ENCODE results near the gene DOHH. TPM values are rescaled to one million over a fixed set of nuclear protein-coding genes. Genes with fewer than 3 reads are reported as not detected.

The DOHH gene
- total RNA-seq, 2 experiments from 2014 or later = 9.6 to 15.4 TPM

DNA sequence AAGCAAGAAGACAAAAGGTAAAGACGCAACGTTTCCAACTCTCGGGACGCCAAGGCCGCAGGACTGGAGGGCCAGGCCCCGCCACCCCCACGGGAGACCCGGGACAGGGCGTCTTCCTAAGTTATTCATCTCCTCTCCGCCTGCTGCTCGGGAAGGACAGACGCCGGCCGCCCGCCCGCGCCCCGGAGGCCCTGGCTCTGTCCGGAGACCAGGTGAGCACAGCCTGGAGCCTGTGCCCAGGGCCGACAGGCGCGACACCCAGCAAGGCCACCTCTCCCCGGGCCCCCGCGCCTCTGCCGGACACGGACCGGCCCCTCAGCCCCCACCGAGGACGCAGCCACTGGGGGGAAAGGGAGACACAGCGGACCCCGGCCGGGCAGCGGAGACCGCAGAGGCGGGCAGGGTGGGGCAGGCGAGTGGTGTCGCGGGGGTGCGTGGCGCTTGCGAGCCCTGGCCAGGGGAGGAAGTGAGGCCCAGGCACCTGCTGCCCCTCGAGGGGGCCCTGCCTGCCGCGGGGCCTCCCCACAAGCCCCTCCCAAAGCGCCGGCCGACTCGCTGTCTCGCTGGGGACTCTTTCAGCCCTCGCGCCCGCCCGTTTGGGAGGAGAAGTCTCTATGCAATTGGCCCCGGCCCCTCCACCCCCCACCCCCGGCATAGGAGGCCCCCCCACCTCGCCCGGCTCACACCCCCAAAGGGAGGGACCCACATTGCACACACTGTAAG lies 37.3 kb downstream of the DOHH start:
- Mint-ChIP-seq H3K9me3 (ENCODE audit: low read depth) (peaks cover 2% of the 10 kb centered on the region), H3K27me3 (no peaks in the 10 kb centered on the region), H3K27ac (no peak overlapping the region), H3K4me3 (no peak overlapping the region), H3K36me3 (ENCODE audit: low read depth) (peaks cover 8% of the 10 kb centered on the region), H3K4me1 (no peaks in the 10 kb centered on the region)
- intact Hi-C loops (cut with DNase I, micrococcal nuclease) = no loop called here
- ChIA-PET CTCF (no interaction called here), POLR2A (no interaction called here)
- ATAC-seq (no peak), DNase-seq (no peak)

DNA sequence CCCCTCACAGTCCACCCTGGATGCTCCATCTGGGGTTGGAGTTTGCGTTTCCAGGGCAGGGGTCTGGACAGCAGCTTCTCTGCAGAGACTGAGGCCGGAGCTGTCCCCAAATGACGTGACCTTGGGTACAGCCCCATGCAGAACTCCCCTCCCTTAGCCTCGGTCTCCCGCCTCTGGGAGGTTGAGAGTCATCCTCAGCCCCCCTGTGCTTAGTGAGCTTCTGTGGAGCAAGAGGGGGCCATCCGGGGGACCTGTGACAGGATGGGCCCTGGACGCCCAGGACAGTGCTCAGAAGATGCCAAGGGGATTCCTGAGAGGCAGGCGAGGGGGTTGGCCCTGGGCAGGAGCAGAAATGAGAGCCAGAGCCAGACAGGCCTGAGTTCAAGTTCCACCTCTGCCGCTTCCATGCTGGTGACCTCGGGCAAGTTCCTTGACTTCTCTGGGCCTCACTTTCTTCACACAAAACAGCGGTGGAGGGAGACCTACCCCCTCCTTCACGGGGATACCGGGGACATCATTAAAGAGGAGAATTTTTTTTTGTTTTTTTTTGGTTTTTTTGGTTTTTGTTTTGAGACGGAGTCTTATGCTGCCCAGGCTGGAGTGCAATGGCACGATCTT lies 40.4 kb downstream of the DOHH start:
- H3K4me3 Mint-ChIP-seq = no peak overlapping the region
- ATAC-seq = no peak
- peaks cover 5% of the 10 kb centered on the region for H3K36me3 Mint-ChIP-seq (ENCODE audit: low read depth)
- intact Hi-C loops (cut with DNase I, micrococcal nuclease) = no loop called here
- CTCF ChIA-PET = interaction anchor here (0.7 to 1.8 kb wide), 2 partner anchors 10 to 25 kb away, joined by 4 to 8 read pairs; no protein-coding TSS in a partner anchor
- H3K27ac Mint-ChIP-seq = no peak overlapping the region
- H3K4me1 Mint-ChIP-seq = no peaks in the 10 kb centered on the region
- POLR2A ChIA-PET = no interaction called here
- no peaks in the 10 kb centered on the region for H3K9me3 Mint-ChIP-seq (ENCODE audit: low read depth)
- no peak for DNase-seq
- H3K27me3 Mint-ChIP-seq = no peaks in the 10 kb centered on the region

GRCh38 chr19:3459089-3459881 lies 41.2 kb downstream of the DOHH start:
- intact Hi-C loops (cut with DNase I, micrococcal nuclease) = no loop called here
- peaks cover 5% of the 10 kb centered on the region for H3K36me3 Mint-ChIP-seq (ENCODE audit: low read depth)
- ATAC-seq = no peak
- H3K27ac Mint-ChIP-seq = no peak overlapping the region
- H3K4me1 Mint-ChIP-seq = no peaks in the 10 kb centered on the region
- POLR2A ChIA-PET = no interaction called here
- no peaks in the 10 kb centered on the region for H3K9me3 Mint-ChIP-seq (ENCODE audit: low read depth)
- H3K4me3 Mint-ChIP-seq = no peak overlapping the region
- no peaks in the 10 kb centered on the region for H3K27me3 Mint-ChIP-seq
- CTCF ChIA-PET = interaction anchor here (0.6 to 0.7 kb wide), 2 partner anchors 25 to 125 kb away, joined by 3 to 4 read pairs; no protein-coding TSS in a partner anchor
- DNase-seq = no peak

DNA sequence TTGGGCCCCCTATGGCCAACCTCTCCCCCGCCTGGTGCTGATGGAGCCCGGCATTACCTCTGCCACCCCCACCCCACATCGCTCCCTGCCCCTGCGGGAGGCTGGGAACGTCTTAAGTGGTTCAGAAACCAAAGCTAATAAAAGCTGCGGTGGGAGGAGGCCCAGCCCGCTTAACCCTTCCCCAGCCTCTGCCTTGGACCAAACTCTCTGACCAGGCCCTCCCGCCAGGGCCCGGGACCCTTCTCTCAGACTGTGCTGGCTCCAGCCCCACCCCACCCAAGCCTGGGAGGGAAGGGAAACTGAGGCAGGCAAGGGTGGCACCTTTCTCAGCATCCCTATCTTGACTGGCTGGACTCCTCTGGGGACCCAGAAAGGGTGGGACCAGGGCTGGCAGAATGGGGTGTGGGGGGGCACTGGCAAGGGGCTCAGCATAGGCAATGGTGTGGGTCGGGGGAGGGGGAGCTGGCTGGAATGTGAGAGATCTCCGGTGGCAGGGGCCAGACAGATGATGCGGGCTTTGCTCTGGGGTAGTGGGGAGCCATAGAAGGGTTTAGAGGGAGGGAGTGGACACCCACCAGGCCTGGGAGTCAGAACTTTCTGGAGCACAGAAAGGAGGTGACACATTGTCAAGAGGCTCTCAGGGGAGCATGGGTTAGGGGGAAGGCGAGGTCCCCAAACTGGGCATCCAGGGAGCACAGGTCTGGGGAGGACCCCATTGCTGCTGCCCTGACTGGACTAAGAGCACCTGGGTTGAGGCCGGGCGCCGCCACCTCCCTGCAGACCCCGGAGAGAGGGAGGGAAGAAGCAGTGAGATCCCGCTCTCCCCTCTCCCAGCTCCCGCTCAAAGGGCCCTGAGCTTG lies 42.0 kb downstream of the DOHH start:
- H3K27me3 Mint-ChIP-seq = no peaks in the 10 kb centered on the region
- ChIA-PET CTCF (no interaction called here), POLR2A (no interaction called here)
- H3K4me1 Mint-ChIP-seq = no peaks in the 10 kb centered on the region
- H3K4me3 Mint-ChIP-seq = no peak overlapping the region
- H3K27ac Mint-ChIP-seq = no peak overlapping the region
- H3K9me3 Mint-ChIP-seq (ENCODE audit: low read depth) = no peaks in the 10 kb centered on the region
- H3K36me3 Mint-ChIP-seq (ENCODE audit: low read depth) = peaks cover 5% of the 10 kb centered on the region
- intact Hi-C loops (cut with DNase I, micrococcal nuclease) = no loop called here
- no peak for ATAC-seq
- DNase-seq = no peak

DNA sequence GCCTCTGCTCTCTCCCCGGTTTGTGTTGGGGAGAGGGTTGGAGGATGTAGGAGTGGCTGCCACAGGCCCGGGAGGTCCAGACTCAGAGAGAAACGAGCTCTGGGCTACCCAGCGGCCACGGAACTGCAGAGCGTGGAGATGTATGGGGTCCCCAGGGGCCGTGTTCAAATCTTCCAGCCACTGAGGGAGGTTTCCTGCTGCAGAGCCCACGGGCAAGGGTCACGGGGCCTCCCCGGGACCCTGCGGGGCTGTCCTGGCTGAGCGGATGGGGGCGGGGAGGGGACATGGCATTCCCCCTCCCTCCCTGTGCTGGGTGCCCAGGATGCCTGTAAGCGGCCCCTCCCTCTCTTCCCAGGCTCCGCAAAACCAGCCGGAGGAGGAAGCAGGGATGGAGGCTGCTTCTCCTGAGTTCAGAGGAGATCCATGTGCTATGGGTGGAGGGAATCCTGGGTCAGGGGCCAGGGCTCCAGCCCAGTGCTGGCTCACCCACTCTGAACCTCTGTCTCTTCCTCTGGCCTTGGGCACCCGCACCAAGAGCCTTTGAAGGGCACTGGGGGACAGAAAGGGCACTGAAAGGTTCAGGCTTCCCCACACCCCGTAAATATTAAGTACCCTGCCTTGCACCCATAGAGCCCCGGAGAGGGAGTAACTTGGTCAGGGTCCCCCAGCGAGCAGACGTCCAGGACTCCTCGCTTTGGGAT lies 42.8 kb downstream of the DOHH start:
- peaks cover 9% of the 10 kb centered on the region for H3K36me3 Mint-ChIP-seq (ENCODE audit: low read depth)
- no peak for DNase-seq
- H3K4me3 Mint-ChIP-seq = no peak overlapping the region
- CTCF ChIA-PET = no interaction called here
- H3K4me1 Mint-ChIP-seq = no peaks in the 10 kb centered on the region
- H3K27me3 Mint-ChIP-seq = no peaks in the 10 kb centered on the region
- no peak for ATAC-seq
- intact Hi-C loops (cut with DNase I, micrococcal nuclease) = no loop called here
- no peak overlapping the region for H3K27ac Mint-ChIP-seq
- H3K9me3 Mint-ChIP-seq (ENCODE audit: low read depth) = no peaks in the 10 kb centered on the region
- POLR2A ChIA-PET = no interaction called here

DNA sequence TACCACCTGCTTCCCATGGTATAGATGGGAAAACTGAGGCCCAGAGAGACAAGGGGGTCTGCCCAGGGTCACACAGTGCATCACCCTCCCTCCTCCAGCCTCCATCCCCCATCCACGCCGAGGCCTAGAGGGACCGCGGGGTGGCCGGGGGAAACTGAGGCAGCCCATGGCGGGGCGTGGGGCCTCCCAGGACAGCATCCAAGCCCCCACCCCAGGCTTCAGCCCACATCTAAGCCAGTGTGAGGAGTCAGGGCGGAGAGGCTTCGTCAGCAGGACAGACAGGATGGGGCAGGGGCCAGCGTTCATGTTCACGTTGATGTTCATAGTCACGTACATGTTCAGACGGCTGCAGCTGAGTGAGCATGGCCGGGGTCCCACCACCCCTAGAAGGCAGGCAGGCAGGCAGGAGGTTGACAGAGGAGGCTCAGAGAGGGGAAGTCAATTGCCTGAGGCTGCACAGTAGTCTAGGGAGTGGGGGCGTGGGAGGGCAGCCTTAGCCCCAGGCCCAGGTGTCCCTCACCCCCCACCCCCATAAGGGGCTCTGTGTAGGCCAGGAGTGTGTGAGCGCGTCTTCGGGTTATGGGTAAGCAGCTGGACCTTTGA lies 43.4 kb downstream of the DOHH start:
- peaks cover 12% of the 10 kb centered on the region for H3K36me3 Mint-ChIP-seq (ENCODE audit: low read depth)
- no peaks in the 10 kb centered on the region for H3K4me1 Mint-ChIP-seq
- ATAC-seq = no peak
- POLR2A ChIA-PET = no interaction called here
- no peaks in the 10 kb centered on the region for H3K9me3 Mint-ChIP-seq (ENCODE audit: low read depth)
- H3K27ac Mint-ChIP-seq = no peak overlapping the region
- no peak for DNase-seq
- intact Hi-C loops (cut with DNase I, micrococcal nuclease) = no loop called here
- no peak overlapping the region for H3K4me3 Mint-ChIP-seq
- CTCF ChIA-PET = interaction anchor here (0.6 kb wide), 1 partner anchor 226 kb away, joined by 3 read pairs; no protein-coding TSS in a partner anchor
- no peaks in the 10 kb centered on the region for H3K27me3 Mint-ChIP-seq

DNA sequence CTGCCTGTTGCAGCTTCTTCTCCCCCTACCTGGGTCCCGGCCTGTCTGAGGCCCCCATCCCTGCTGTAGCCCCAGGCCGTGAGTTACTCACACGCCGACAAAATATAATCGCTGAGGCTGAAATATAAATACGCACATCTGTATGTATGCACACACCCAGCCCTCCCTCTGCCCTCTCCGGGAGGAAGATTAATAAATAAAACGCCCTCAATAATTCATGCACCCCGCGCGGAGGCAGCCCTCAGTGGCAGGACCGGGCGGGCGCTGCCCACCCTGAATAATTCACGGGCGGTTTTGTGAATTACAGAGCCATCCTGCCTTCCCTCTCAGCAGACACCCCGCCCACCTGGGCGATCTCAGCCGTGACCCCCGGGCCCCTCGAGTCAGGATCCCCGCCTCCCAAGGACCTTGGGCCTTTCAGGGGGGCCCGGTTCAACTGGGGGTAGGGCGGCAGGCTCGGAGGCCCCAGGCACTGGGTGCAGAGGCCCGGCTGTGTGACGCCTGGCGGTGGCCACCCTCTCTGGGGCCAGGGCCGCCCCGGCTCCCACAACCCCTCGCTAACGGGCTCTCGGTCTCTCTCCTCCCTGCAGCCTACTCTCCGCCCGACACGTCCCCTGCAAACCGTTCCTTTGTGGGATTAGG lies 44.4 kb downstream of the DOHH start:
- intact Hi-C loops (cut with DNase I, micrococcal nuclease) = no loop called here
- Mint-ChIP-seq H3K27ac (no peak overlapping the region), H3K27me3 (no peaks in the 10 kb centered on the region), H3K4me3 (no peak overlapping the region), H3K36me3 (ENCODE audit: low read depth) (peaks cover 14% of the 10 kb centered on the region), H3K9me3 (ENCODE audit: low read depth) (no peaks in the 10 kb centered on the region), H3K4me1 (no peaks in the 10 kb centered on the region)
- ATAC-seq = no peak
- CTCF ChIA-PET = interaction anchor here (0.6 to 0.7 kb wide), 2 partner anchors 8 to 225 kb away, joined by 3 read pairs; no protein-coding TSS in a partner anchor
- no peak for DNase-seq
- POLR2A ChIA-PET = no interaction called here

- Mint-ChIP-seq H3K4me3 (no peak overlapping the region), H3K9me3 (ENCODE audit: low read depth) (no peaks in the 10 kb centered on the region), H3K4me1 (no peaks in the 10 kb centered on the region), H3K27ac (no peak overlapping the region), H3K36me3 (ENCODE audit: low read depth) (peaks cover 17% of the 10 kb centered on the region), H3K27me3 (no peaks in the 10 kb centered on the region)
- intact Hi-C loops (cut with DNase I, micrococcal nuclease) = no loop called here
- DNase-seq (no peak), ATAC-seq (no peak)
- ChIA-PET POLR2A (no interaction called here), CTCF (interaction anchor here (0.7 kb wide), 1 partner anchor 9 kb away, joined by 3 read pairs; no protein-coding TSS in a partner anchor)
Observed at GRCh38 chr19:3455393-3455955, 45.0 kb downstream of the DOHH start.

DNA sequence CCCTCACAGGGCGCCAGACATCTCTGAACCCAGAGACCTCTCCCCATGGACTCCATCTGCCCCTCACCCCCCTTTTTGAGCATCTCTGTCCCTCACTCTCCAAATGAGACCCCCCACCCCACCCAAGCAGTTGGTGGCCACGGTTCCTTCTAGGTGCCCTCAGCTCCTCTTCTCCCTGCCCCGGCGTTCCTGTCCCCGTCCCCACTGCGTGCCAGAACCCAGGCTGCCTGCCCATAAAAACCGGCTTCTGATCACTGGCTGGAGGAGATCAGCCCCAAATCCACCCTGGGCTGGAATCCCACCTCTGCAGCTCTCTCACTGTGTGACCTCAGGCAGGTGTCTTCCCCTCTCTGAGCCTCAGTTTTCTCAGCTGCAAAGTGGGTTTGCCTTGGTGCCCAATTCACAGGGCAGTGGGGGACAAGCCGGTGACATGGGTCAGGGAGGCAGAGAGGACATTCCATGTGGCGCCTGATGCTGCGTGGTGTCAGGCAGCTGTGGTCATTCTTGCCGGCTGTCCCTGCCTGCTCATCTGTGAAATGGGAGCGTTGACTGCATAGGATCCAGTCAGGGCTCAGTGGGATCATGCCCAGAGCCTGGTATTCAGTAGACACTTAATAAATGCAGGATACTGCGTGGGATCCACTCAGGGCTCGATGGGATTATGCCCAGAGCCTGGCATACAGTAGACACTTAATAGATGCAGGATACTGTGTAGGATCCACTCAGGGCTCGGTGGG lies 45.6 kb downstream of the DOHH start:
- ChIA-PET CTCF (interaction anchor here (0.6 kb wide), 1 partner anchor 638 kb away, joined by 3 read pairs; no protein-coding TSS in a partner anchor), POLR2A (no interaction called here)
- intact Hi-C loops (cut with DNase I, micrococcal nuclease) = no loop called here
- no peaks in the 10 kb centered on the region for H3K9me3 Mint-ChIP-seq (ENCODE audit: low read depth)
- no peak overlapping the region for H3K4me3 Mint-ChIP-seq
- no peaks in the 10 kb centered on the region for H3K27me3 Mint-ChIP-seq
- no peaks in the 10 kb centered on the region for H3K4me1 Mint-ChIP-seq
- ATAC-seq (no peak), DNase-seq (no peak)
- H3K36me3 Mint-ChIP-seq (ENCODE audit: low read depth) = peaks cover 15% of the 10 kb centered on the region
- no peak overlapping the region for H3K27ac Mint-ChIP-seq
